Natural killer cell (primary cell): Measurements from ENCODE around the gene CARMIL1. TPM values are rescaled to one million over a fixed set of nuclear protein-coding genes. Genes with fewer than 3 reads are reported as not detected.

Source experiments
- ATAC-seq, 3 donors: fragments of 150-1000 bp in 2 of 3; fragments of 200-7000 bp in 1 of 3; cut with Tn5 transposase; 1 replicate in 1 of 3; 2 replicates in 2 of 3; pipeline ENCODE4 v1.10.0; 2021; ENCODE audit warnings: mild to moderate bottlenecking in 2 of 3, moderate library complexity in 2 of 3
- DNase-seq, 2 donors: peaks; one replicate each; pipeline versions ENCODE4 v3.0.0 to v3.0.0-alpha.2; 2013 to 2021; ENCODE audit warnings: mixed read lengths in 1 of 2
- H3K27ac ChIP-seq: one replicate; pipeline ENCODE4 v1.5.1; 2013; ENCODE audit warnings: mild to moderate bottlenecking, low read length
- H3K27me3 ChIP-seq: one replicate; pipeline ENCODE4 v1.6.1; 2013; ENCODE audit warnings: low read length; ENCODE audit not compliant: control insufficient read depth, insufficient read depth
- H3K36me3 ChIP-seq: one replicate; pipeline ENCODE4 v1.6.1; 2013; ENCODE audit warnings: low read length; ENCODE audit not compliant: control insufficient read depth, insufficient read depth
- H3K4me1 ChIP-seq: one replicate; pipeline ENCODE4 v1.6.1; 2013; ENCODE audit warnings: low read length; ENCODE audit not compliant: control insufficient read depth, insufficient read depth
- H3K4me3 ChIP-seq: one replicate; pipeline ENCODE4 v1.5.1; 2013; ENCODE audit warnings: low read length
- H3K9me3 ChIP-seq: one replicate; pipeline ENCODE4 v1.6.1; 2013; ENCODE audit warnings: low read length; ENCODE audit not compliant: control insufficient read depth, insufficient read depth
- H3K27ac Mint-ChIP-seq, 2 donors: one replicate each; pipeline ENCODE4 v1.8.0; 2022; ENCODE audit warnings: mild to moderate bottlenecking in 2 of 2, mixed read lengths in 2 of 2, moderate library complexity in 1 of 2
- H3K27me3 Mint-ChIP-seq, 2 donors: one replicate each; pipeline ENCODE4 v1.8.0; 2022; ENCODE audit warnings: low read depth in 2 of 2, mixed read lengths in 2 of 2
- H3K36me3 Mint-ChIP-seq: one replicate; pipeline ENCODE4 v1.8.0; 2022; ENCODE audit warnings: mixed read lengths
- H3K4me1 Mint-ChIP-seq, 2 donors: one replicate each; pipeline ENCODE4 v1.8.0; 2022; ENCODE audit warnings: mixed read lengths in 2 of 2
- H3K4me3 Mint-ChIP-seq: one replicate; pipeline ENCODE4 v1.8.0; 2022; ENCODE audit warnings: mild to moderate bottlenecking, moderate library complexity, mixed read lengths
- H3K9me3 Mint-ChIP-seq, 2 donors: one replicate each; pipeline ENCODE4 v1.8.0; 2022; ENCODE audit warnings: mixed read lengths in 2 of 2
- WGBS: methylation state at CpG from one replicate; pipeline ENCODE4 v1.1.7; 2013; ENCODE audit warnings: missing lambda C conversion rate; ENCODE audit not compliant: insufficient coverage; 5-methylcytosine and 5-hydroxymethylcytosine counted together
- intact Hi-C: fragments of 100-400 bp; cut with micrococcal nuclease; formaldehyde crosslinking; loops from one replicate; pipeline ENCODE4 v1.14.2; 2022
- total RNA-seq, 4 donors: library from RNA; stranded (reverse); fragments of 120-200 nt in 1 of 4; gene quantifications; one replicate each; pipeline versions ENCODE4 v1.2.3 to v1.2.4, GENCODE V29; 2013 to 2022
- TF ChIP-seq, protein P1 (sequence below): fragments of 200-600 bp; IDR thresholded peaks from one replicate; pipeline ENCODE4 v1.8.0; 2022; ENCODE audit warnings: antibody characterized with exemption

Gene CARMIL1
- total RNA-seq, 3 donors from 2014 or later (not counting 1 experiment from before 2014, with no cell fraction given), result 0.25 to 1.1 (median 0.35) TPM

- intact Hi-C loops, result no loop called here
- Histone ChIP-seq H3K27me3 (peaks cover 2% of the 10 kb centered on the region), H3K4me1 (no peaks in the 10 kb centered on the region), H3K36me3 (no peaks in the 10 kb centered on the region), H3K9me3 (no peaks in the 10 kb centered on the region), H3K27ac (no peak overlapping the region), H3K4me3 (no peak overlapping the region)
- no peaks in the 10 kb centered on the region for H3K4me1 Mint-ChIP-seq
- H3K27ac Mint-ChIP-seq, result no peak overlapping the region
- DNase-seq, result no peak
- no peaks in the 10 kb centered on the region for H3K9me3 Mint-ChIP-seq
- H3K27me3 Mint-ChIP-seq, result no peaks in the 10 kb centered on the region
- TF ChIP-seq, protein P1, sequence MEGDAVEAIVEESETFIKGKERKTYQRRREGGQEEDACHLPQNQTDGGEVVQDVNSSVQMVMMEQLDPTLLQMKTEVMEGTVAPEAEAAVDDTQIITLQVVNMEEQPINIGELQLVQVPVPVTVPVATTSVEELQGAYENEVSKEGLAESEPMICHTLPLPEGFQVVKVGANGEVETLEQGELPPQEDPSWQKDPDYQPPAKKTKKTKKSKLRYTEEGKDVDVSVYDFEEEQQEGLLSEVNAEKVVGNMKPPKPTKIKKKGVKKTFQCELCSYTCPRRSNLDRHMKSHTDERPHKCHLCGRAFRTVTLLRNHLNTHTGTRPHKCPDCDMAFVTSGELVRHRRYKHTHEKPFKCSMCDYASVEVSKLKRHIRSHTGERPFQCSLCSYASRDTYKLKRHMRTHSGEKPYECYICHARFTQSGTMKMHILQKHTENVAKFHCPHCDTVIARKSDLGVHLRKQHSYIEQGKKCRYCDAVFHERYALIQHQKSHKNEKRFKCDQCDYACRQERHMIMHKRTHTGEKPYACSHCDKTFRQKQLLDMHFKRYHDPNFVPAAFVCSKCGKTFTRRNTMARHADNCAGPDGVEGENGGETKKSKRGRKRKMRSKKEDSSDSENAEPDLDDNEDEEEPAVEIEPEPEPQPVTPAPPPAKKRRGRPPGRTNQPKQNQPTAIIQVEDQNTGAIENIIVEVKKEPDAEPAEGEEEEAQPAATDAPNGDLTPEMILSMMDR, result no peak
- no peak overlapping the region for H3K4me3 Mint-ChIP-seq
- H3K36me3 Mint-ChIP-seq, result no peaks in the 10 kb centered on the region
- WGBS, result 88% methylated on average over 7 of the region's 7 CpGs
- no peak for ATAC-seq
Observed at GRCh38 chr6:25431306-25431974, 152.3 kb downstream of the CARMIL1 start.

- H3K9me3 ChIP-seq, result no peaks in the 10 kb centered on the region
- TF ChIP-seq, protein P1, result no peak
- Mint-ChIP-seq H3K4me1 (no peaks in the 10 kb centered on the region), H3K36me3 (no peaks in the 10 kb centered on the region), H3K27ac (no peak overlapping the region), H3K27me3 (no peaks in the 10 kb centered on the region), H3K4me3 (no peak overlapping the region), H3K9me3 (no peaks in the 10 kb centered on the region)
- no peaks in the 10 kb centered on the region for H3K36me3 ChIP-seq
- H3K4me3 ChIP-seq, result no peak overlapping the region
- H3K27ac ChIP-seq, result no peak overlapping the region
- intact Hi-C loops, result no loop called here
- no peaks in the 10 kb centered on the region for H3K4me1 ChIP-seq
- 37% methylated on average over 3 of the region's 3 CpGs for WGBS
- no peak for DNase-seq
- ATAC-seq, result no peak
- peaks cover 2% of the 10 kb centered on the region for H3K27me3 ChIP-seq
Observed at GRCh38 chr6:25431975-25432307, 152.8 kb downstream of the CARMIL1 start.

GRCh38 chr6:25434921-25435320 lies 155.7 kb downstream of the CARMIL1 start:
- no peaks in the 10 kb centered on the region for H3K27me3 Mint-ChIP-seq
- H3K9me3 ChIP-seq, result no peaks in the 10 kb centered on the region
- 100% methylated on average over 1 of the region's 3 CpGs for WGBS
- intact Hi-C loops, result no loop called here
- H3K27ac Mint-ChIP-seq, result no peak overlapping the region
- DNase-seq (no peak), ATAC-seq (no peak)
- H3K27me3 ChIP-seq, result peaks cover 2% of the 10 kb centered on the region
- no peaks in the 10 kb centered on the region for H3K36me3 ChIP-seq
- H3K4me1 ChIP-seq, result no peaks in the 10 kb centered on the region
- H3K27ac ChIP-seq, result no peak overlapping the region
- no peaks in the 10 kb centered on the region for H3K36me3 Mint-ChIP-seq
- H3K9me3 Mint-ChIP-seq, result no peaks in the 10 kb centered on the region
- H3K4me1 Mint-ChIP-seq, result no peaks in the 10 kb centered on the region
- H3K4me3 ChIP-seq, result no peak overlapping the region
- H3K4me3 Mint-ChIP-seq, result no peak overlapping the region
- TF ChIP-seq, protein P1, result no peak

GRCh38 chr6:25435416-25435985 lies 156.3 kb downstream of the CARMIL1 start:
- no peaks in the 10 kb centered on the region for H3K36me3 ChIP-seq
- H3K27me3 ChIP-seq, result peaks cover 2% of the 10 kb centered on the region
- H3K4me1 ChIP-seq, result no peaks in the 10 kb centered on the region
- H3K27me3 Mint-ChIP-seq, result no peaks in the 10 kb centered on the region
- H3K9me3 ChIP-seq, result no peaks in the 10 kb centered on the region
- no peak overlapping the region for H3K4me3 Mint-ChIP-seq
- H3K27ac Mint-ChIP-seq, result no peak overlapping the region
- H3K4me3 ChIP-seq, result no peak overlapping the region
- no peak for DNase-seq
- H3K36me3 Mint-ChIP-seq, result no peaks in the 10 kb centered on the region
- H3K27ac ChIP-seq, result no peak overlapping the region
- H3K9me3 Mint-ChIP-seq, result no peaks in the 10 kb centered on the region
- 36% methylated on average over 6 of the region's 6 CpGs for WGBS
- no peaks in the 10 kb centered on the region for H3K4me1 Mint-ChIP-seq
- TF ChIP-seq, protein P1, result no peak
- intact Hi-C loops, result no loop called here
- ATAC-seq, result no peak
